A673 (cell line): ENCODE data around the gene BANK1.

ENCODE experiments used
- CTCF ChIP-seq: fragments of 300-800, 200-600 bp; sonication (generic); conservative IDR thresholded peaks from 2 replicates; pipeline ENCODE4 v1.5.1; 2017; ENCODE audit warnings: low read depth, mild to moderate bottlenecking, antibody characterized with exemption, low read length, moderate library complexity, mixed read lengths
- EZH2 ChIP-seq: fragments of 200-600 bp; sonication (generic); IDR thresholded peaks from 2 replicates; pipeline ENCODE4 v1.6.1; 2017; ENCODE audit warnings: borderline replicate concordance, low read depth, mild to moderate bottlenecking, mixed read lengths, antibody characterized with exemption, low read length; ENCODE audit not compliant: poor library complexity, severe bottlenecking

GRCh38 chr4:101993842-101994775, 203.6 kb downstream of the BANK1 start:
- TF ChIP-seq CTCF (no peak), EZH2 (no peak)
